ENCODE measurements around the gene SLC12A5. TPM values are rescaled to one million over a fixed set of nuclear protein-coding genes. Genes with fewer than 3 reads are reported as not detected.

The SLC12A5 gene
- total and polyA plus RNA-seq, 2 of the 4 experiments (the other 2 are of a cell fraction), result 2.2 TPM; not detected in 1

GRCh38 chr20:46049815-46050214 lies 20.8 kb downstream of the SLC12A5 start:
- Histone ChIP-seq H3K4ac (ENCODE audit: low read depth, low read length) (no peak overlapping the region), H3K4me2 (ENCODE audit: low read depth, low read length) (no peak overlapping the region), H2BK15ac (ENCODE audit: low read depth, low read length) (no peak overlapping the region), H4K8ac (ENCODE audit: low read depth in 2 of 2, low read length in 2 of 2) (no peak overlapping the region), H2BK5ac (ENCODE audit: low read depth, low read length, poor library complexity, severe bottlenecking) (no peak overlapping the region), H3K14ac (replicated peaks; ENCODE audit: low read depth, low read length) (no peak overlapping the region), H2BK120ac (ENCODE audit: low read depth, low read length) (no peak overlapping the region), H4K20me1 (ENCODE audit: insufficient read depth, low read length) (peaks cover 3% of the 10 kb centered on the region; the same call in 1 of the 2 replicates), H2AK9ac (replicated peaks; ENCODE audit: low read depth, low read length, poor library complexity) (no peak overlapping the region), H3K9me3 (ENCODE audit: control insufficient read depth, insufficient read depth, low read length) (no peaks in the 10 kb centered on the region), H2BK20ac (ENCODE audit: low read depth, low read length) (no peak overlapping the region), H3K27me3 (ENCODE audit: control insufficient read depth, insufficient read depth, low read length) (peaks cover 10% of the 10 kb centered on the region), H3K36me3 (ENCODE audit: control insufficient read depth, insufficient read depth, low read length) (no peaks in the 10 kb centered on the region), H3K9ac (ENCODE audit: low read depth, low read length) (no peak overlapping the region), H3K79me1 (ENCODE audit: low read depth in 1 of 2, low read length in 2 of 2) (no peaks in the 10 kb centered on the region), H3K56ac (ENCODE audit: extremely low read depth, insufficient read depth, low read length) (no peak overlapping the region), H4K91ac (ENCODE audit: insufficient read depth, low read depth, low read length) (no peak overlapping the region), H3K9me1 (ENCODE audit: insufficient read depth, low read length) (no peaks in the 10 kb centered on the region; the same call in 1 of the 2 replicates), H3K23ac (ENCODE audit: low read depth, low read length) (no peak overlapping the region), H3K4me1 (ENCODE audit: control insufficient read depth, insufficient read depth, low read length) (no peaks in the 10 kb centered on the region), H2AFZ (replicated peaks; ENCODE audit: low read length, poor library complexity) (no peak overlapping the region), H2AK5ac (ENCODE audit: low read depth, low read length) (no peak overlapping the region), H3K27ac (ENCODE audit: insufficient read depth, low read length) (no peak overlapping the region), H4K5ac (ENCODE audit: low read depth, low read length) (no peak overlapping the region), H3K4me3 (ENCODE audit: insufficient read depth, low read depth, low read length) (no peak overlapping the region), H3K18ac (ENCODE audit: low read depth, low read length) (no peak overlapping the region)
- dilution Hi-C loops (cut with HindIII; ENCODE audit: low sequenced_read_pairs, unreplicated experiment), result no loop called here
- ChIA-PET POLR2A (ENCODE audit: unreplicated experiment) (no interaction called here), CTCF (no interaction called here)
- ATAC-seq (ENCODE audit: low read depth), result no peak
- in situ Hi-C loops (cut with MboI; ENCODE audit: low sequenced_read_pairs), result no loop called here
- no peak for DNase-seq
- no TSS peak for BruUV-seq (replicated peaks)
- intact Hi-C loops (cut with micrococcal nuclease), result no loop called here
- no peak for TF ChIP-seq BHLHE40 (IDR thresholded peaks at IDR 0.05; ENCODE audit: low read depth, low read length)
- TF ChIP-seq RAD21 (IDR thresholded peaks at IDR 0.05; ENCODE audit: low read length), result no peak
- TF ChIP-seq SMC3 (IDR thresholded peaks at IDR 0.05; ENCODE audit: low read depth, low read length), result no peak
- no peak for TF ChIP-seq ELK1 (IDR thresholded peaks at IDR 0.05; ENCODE audit: borderline replicate concordance, low read depth, low read length)
